CD4-positive, alpha-beta T cell treated with Interleukin-17A for 1 hour (primary cell): ENCODE results near the gene IQGAP2.

ENCODE experiments used
- DNase-seq: peaks from one replicate; pipeline ENCODE4 v3.0.0-alpha.2; 2020

The IQGAP2 gene

DNA sequence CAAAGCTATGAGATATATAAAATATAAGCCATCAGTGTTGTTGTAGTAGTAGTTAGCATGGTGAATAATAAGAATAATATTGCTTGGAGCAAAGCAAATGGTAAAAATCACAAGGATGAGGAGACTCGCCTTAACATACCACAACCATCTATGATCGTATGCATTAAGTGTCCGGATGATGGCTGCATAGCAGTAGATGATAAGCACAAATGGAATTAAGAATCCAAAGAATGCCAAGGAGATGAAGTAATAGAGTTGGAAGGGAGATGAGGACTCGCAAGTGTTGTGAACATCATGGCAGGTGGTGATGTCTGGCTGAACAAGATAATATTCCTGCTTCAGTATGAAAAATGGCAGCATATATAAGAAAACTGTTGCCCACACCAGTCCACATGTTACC lies 214.6 kb downstream of the IQGAP2 start:
- no peak for DNase-seq

DNA sequence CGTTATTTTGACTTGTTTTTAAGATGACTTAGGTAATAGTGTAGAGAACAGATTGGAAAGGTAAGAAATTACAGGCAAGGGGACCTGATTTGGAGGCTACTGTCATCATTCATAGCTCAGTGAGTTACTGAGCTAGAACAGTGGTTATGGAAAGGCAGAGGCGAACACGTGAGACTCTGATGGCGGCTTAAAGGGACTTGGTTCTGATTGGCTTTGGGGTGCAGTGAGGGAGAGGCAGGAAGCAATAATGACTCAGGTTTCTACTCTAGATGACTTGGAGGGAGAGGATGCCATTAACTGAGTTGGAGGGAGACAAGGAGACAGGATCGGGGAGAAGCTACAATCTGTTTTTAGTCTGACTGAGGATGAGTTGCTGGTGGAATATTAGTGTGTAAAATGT lies 217.1 kb downstream of the IQGAP2 start:
- DNase-seq = no peak

DNA sequence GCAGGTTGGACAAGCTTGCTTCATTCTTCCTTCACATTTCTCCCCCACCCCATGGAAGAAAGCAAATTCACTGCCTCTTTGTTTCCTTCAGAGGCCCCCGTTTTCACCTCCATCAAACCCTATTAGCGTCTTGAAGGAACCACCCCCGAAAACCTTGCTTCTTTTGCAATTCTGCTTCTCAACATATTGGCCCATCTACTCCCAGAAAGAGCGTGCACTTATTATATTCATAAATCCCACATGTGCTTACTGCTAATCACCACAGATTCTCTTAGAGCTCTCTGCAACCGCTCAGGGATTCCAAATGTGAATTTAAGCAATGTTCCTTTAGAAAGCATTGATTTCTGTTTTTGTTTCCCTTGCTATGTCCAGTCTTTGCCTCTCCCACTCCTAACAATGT lies 219.0 kb downstream of the IQGAP2 start:
- DNase-seq = no peak

- DNase-seq = no peak
Measured at GRCh38 chr5:76622973-76623596, 220.0 kb downstream of the IQGAP2 start, which contains the start of gene F2RL2. F2RL2 (minus strand) TSS chr5:76623403; CDS start chr5:76623230, 173 bp downstream.

DNA sequence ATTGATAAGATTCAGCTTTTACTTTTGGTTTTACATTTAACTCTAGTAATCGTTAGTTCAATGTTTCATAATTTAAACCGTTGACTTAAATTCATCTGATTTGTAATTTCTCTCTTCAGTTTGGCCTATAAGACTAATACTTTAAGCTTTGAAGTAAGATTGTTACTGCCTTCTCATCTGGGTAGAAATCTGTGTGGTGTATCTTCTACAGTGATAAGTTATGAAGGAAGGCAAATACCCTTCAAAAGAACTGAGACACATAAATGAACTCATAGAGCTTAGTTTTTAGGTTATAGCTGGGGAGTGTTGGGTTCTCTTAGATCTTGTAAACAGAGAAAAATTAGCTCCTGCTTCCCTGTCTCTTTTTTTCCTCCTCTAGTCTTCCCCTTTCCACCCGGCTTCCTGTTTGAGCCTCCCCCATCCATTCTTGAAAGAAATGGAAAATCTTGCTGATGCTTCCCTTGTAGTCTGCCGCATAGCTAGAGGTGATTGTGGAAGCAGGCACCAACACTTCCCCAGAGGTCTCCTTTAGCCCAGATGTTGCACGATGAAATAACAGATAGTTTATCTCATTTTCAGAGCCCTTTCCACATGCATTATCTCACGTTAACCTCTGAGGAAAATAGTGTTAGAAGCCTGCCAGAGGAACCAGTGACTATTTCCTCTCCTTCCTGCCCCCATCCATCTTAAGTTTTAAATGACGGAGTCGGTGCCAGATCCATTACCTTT lies 222.2 kb downstream of the IQGAP2 start:
- DNase-seq = no peak

DNA sequence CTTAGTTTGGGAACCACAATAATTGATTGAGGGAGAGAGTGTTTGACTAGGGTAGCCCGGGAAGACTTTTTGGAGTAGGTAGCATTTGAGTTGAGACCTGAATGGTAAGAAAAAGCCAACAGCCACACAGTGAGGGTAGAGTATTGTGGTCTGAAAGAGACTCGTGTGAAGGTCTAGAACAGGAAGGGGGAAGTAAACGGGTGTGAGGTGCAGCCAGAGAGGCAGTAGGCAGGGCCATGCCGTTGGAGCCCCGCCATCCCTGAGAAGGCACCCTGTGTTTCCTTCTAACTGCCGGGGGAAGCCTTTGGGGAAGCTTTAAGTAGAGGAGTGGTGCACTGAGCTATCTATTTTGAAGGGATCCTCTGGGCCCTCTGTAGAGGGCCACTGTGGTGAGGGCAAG lies 223.7 kb downstream of the IQGAP2 start:
- peak; percentile 13 for DNase-seq

DNA sequence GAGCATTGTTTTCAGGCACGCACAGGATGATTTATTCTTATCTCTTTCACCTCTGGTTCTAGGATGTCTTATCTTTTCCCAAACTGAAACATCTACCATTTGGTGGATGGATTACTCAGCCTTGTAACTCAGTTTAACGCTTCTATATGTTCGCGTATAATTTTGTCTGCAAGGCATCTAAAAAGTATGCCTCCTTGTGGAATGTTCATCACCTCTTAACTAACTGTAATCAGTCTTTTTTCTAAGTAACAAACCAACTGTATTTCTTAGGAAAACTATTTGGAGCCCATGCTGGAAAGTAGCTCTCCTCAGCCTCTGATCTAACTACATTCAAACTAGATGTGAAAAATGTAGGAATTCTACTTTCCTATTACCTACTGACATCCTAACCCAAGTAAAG lies 231.6 kb downstream of the IQGAP2 start:
- no peak for DNase-seq

- DNase-seq = no peak
Measured at GRCh38 chr5:76637490-76637889, 234.4 kb downstream of the IQGAP2 start.

GRCh38 chr5:76638479-76638878 lies 235.4 kb downstream of the IQGAP2 start:
- DNase-seq = no peak

DNA sequence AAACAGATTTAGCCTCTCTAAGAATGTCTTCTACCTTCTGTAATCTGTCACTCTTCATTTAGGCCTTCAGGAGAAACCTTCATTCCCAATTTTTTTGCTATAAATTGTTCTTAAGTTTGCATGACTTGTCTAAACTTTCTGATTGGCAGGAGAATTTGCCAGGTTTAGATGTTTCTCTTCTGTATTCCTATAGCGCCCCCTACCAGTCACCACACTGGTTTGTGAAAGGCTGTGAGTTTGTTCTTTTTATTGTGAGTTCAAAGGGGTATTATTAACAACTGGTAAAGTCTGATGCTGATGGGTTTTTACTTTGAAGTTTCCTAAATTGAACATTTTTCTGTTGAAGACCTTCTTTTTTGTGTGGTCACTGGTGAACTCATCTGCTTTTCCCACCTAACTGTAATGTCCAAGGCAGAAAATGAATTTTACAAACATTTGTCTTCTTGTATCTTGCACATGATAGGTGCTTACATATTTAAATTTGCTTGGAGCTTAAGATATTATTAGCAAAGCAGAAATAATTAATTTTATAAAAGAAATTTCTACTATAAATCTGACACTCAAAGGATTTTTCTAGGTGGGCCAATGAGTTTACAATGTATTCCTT lies 238.5 kb downstream of the IQGAP2 start:
- peak; percentile 68 for DNase-seq

GRCh38 chr5:76642390-76643040 lies 239.4 kb downstream of the IQGAP2 start:
- DNase-seq = no peak

DNA sequence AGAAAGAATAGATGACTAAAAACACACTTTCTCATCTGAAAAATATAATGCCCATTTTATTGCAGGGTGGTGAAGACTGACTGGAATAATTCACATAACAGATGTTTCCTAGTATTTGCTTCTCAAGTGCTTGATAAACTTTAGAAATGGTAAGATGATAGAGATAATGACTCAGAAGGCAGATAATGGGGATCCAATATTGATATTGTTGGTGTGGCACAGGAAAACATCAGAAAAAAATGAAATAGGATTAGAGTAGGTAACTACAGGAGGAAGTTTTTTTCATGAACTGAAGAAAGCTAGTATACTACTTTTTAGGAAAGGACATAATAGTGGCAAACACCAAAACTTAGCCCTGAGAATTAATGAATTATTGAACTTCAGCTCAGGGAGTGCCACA lies 240.3 kb downstream of the IQGAP2 start:
- no peak for DNase-seq

DNA sequence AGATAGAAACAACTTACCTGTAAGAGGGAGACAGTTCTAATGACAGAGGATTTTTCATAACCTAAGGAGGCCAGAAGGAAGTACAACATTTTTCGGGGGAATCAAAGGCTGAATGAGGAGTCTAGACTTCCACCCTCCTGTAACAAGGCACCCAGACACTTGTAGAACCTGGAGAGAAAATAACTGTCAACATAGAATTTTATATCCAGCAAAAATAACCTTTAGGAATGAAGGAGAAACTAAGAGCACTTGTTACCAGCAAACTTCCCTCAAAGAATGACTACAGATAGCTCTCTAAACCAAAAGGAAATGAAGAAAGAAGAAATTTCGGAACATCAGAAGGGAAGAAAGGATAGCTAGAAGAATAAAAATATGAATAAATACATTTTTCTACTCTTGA lies 246.1 kb downstream of the IQGAP2 start:
- DNase-seq = no peak

DNA sequence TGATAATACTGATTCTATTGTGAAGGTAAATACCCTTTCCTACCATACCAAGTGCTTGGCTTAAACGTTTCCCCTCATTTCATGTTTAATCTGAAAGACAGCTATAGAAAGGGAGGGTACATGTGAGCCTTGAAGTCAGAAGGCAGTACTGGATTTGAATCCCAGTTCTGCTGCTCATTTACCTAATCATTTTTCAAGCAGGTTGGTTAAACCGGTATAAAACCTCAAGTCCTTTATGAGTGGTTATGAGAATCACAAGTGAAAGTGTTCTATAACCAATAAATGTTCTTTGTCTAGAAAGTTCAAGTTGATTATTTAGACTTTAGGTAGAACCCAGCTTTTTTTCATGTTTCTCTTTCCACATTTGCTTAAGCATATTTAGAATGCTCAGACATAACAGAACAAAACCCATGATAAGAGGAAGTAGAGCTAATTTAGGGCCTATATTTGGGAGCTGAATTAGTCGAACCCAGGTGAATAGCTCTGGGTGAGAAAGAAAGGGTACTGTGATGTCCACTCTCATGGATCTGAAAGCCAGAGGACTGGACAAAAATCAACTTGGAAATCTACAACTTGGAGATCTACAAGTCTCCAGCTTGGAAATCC lies 249.8 kb downstream of the IQGAP2 start:
- no peak for DNase-seq

DNA sequence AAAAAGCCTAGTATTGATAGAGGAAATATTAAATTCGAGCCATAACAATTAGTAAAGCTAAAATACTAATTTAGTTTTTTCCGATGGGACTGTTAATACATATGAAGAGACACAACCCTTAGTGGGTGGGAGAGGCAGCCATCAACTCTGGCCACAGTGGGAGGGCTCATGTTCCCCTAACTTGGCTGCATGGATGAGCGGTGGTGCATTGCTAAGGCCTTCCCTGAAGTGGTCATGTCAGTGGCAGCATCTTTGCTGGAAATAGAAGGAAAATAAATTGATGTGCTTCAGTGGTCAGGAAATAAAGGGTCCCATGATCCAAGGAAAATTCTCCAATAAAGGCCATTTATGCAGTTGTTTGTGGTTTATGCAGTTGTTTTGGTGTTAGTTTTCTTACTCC lies 254.0 kb downstream of the IQGAP2 start:
- DNase-seq = no peak

GRCh38 chr5:76657683-76658311 lies 254.7 kb downstream of the IQGAP2 start:
- no peak for DNase-seq

DNA sequence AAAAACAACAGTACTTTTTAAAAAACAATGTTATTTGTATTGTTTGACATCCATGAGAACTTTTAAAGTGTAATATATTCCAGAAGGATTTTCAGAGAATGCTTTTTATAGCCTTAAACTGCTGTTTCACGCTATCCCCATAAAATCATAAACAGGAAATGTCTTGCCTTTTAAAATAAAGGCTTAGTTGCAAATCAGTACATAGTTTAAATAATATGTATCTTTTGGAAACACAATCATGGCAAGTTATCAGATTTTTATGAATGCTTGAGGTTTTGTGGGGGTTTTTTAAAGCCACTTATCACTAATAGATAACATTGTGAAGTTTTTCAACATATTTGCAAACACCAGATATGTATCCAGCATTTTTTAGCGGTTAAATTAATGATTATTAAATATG lies 257.3 kb downstream of the IQGAP2 start:
- DNase-seq = no peak

DNA sequence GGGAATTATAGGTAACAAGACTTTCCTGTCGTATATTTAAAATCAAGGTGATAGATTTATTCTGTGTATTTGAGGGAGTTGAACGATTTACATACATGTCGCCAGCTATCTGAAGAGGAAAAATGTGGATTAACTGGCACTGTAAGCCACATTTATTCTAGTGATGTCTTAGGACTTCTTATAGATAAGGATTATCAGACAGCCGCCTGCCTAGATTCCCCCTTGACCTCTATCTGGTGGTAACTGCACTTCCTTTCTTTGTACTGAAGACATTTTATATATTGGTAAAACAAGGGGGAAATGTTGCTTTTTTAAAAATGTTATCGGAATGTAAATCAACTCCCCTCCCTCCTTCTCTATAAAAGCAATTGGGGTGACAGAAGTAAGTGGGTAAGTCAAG lies 259.4 kb downstream of the IQGAP2 start:
- no peak for DNase-seq

DNA sequence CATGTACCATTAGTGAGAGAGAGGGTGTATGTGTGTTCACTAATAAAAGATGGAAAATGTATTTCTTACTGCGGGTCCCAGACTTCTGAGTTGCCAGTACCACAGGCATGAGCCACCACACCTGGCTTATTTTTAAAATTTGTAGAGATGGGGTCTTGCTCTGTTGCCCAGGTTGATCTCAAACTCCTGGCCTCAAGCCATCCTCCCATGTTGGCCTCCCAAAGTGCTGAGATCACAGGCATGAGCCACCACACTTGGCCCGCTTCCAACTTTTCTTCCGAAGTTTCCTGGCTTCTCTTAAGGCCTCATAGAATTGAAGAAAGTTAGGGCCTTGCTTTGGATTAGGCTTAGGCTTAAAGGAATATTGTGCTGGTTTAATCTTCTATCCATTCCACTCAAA lies 260.5 kb downstream of the IQGAP2 start:
- no peak for DNase-seq

GRCh38 chr5:76664079-76664478 lies 261.0 kb downstream of the IQGAP2 start:
- no peak for DNase-seq

DNA sequence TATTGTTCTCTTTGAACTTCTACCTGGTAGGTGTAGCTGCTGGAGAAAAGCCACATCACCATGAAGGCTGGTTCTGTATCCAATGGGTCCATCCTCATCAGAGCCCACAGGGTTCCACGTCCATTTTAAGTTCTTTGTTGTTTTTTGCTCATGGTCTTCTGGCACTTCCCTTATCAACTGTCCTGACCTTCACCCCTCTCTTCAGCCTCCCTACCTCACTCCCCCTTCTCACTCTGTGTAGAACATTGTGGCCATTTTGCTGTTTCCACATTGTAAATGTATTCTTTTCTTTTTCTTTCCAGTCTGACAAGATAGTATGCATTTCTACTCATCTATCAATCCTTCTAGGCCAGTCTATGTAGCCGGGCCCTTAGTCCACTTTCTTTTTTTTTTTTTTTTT lies 264.4 kb downstream of the IQGAP2 start:
- no peak for DNase-seq

DNA sequence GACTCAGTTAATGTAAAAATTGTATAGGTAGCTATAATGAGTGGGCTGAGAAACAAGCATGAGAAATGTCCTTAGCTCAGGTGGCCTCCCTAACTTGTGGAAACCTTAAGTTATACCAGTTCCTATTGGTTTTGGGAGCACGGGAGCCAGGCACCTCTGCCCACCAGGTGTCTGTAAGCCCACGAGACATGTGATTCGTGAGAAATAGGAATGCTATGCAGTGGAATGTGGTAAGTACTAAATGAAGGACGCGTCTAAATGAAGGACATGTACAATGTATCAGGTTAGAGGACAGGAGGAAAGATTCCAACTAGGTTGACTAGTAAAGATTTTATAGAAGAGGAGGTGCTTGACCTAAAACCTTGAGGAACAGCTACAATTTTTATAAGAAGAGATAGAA lies 266.2 kb downstream of the IQGAP2 start:
- DNase-seq = no peak

DNA sequence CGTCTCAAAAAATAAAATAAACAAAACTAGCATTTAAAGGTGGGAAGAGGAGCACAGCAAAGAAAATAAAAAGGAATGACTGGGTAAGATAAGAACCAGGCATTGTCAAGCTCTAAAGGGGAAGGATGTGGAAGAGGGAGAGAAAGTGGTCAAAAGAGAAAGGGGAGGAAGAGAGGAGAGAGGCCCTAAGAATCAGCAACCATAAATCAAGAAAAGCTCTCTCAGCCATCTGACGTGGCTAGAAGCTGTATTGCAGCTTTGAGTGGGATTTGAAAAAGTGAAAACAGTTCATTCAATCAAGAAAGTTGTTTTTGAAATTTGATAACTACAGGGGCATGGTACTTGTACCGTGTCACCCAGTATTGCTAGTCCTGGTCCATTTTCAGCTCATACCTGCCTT lies 267.4 kb downstream of the IQGAP2 start:
- DNase-seq = no peak
